GM12878 (cell line): ENCODE measurements around the gene TAPBPL. TPM values are rescaled to one million over a fixed set of nuclear protein-coding genes. Genes with fewer than 3 reads are reported as not detected.

ENCODE experiments used
- ATAC-seq: fragments of 200-7000 bp; cut with Tn5 transposase; 3 replicates; pipeline ENCODE4 v1.9.1; 2020; ENCODE audit warnings: mild to moderate bottlenecking, moderate library complexity
- BruUV-seq: library from RNA; stranded (reverse); fragments of 400-500 nt; replicated peaks from 2 replicates; lab custom pipeline; 2021; lab: Mats Ljungman, UMichigan
- CTCF ChIA-PET: fragments of 300-600 bp; sonication (Branson Sonifier 250); formaldehyde crosslinking; extraction: SDS; loops from one replicate; lab custom pipeline; 2021; ENCODE audit warnings: inconsistent platforms; lab: Yijun Ruan, JAX
- POLR2A ChIA-PET: fragments of 350-600 bp; formaldehyde crosslinking; extraction: SDS; loops from one replicate; lab custom pipeline; 2021; ENCODE audit warnings: inconsistent platforms; lab: Charles Lee
- RAD21 ChIA-PET: fragments of 300-600 bp; sonication (Branson Sonifier 250); formaldehyde crosslinking; loops from one replicate; lab custom pipeline; 2023; ENCODE audit warnings: antibody characterized with exemption; ENCODE audit not compliant: unreplicated experiment; lab: Charles Lee
- SMC1A ChIA-PET: fragments of 300-600 bp; sonication (Branson Sonifier 250); formaldehyde crosslinking; loops from one replicate; lab custom pipeline; 2023; ENCODE audit not compliant: unreplicated experiment, uncharacterized antibody; lab: Charles Lee
- DNase-seq: peaks from one replicate; pipeline ENCODE4 v3.0.0-alpha.2; 2011; ENCODE audit warnings: low read depth, low spot score
- FAIRE-seq: peaks from 3 replicates; lab custom pipeline; 2011; peaks lifted over from hg19 to GRCh38; lab: Jason Lieb, UNC
- H2AFZ ChIP-seq: 2 replicates; pipeline ENCODE4 v1.6.0; 2011; ENCODE audit warnings: low read depth, low read length, control low read depth; ENCODE audit not compliant: control insufficient read depth
- H3K27ac ChIP-seq: 2 replicates; pipeline ENCODE4 v1.5.1; 2011; ENCODE audit warnings: control low read depth; ENCODE audit not compliant: control insufficient read depth, insufficient read depth
- H3K27me3 ChIP-seq, 2 experiments: replicated peaks in 1 of 2; 2 replicates each; pipeline versions ENCODE4 v1.6.0 to v1.6.1; 2011; ENCODE audit warnings: low read length in 1 of 2; ENCODE audit not compliant: control insufficient read depth in 2 of 2, insufficient read depth in 2 of 2
- H3K36me3 ChIP-seq, 2 experiments: 2 replicates each; pipeline ENCODE4 v1.5.1; 2011; ENCODE audit warnings: low read length in 1 of 2; ENCODE audit not compliant: control insufficient read depth in 2 of 2, insufficient read depth in 2 of 2
- H3K4me1 ChIP-seq: 2 replicates; pipeline ENCODE4 v1.6.1; 2011; ENCODE audit warnings: mild to moderate bottlenecking, low read length, moderate library complexity, mixed read lengths; ENCODE audit not compliant: control insufficient read depth, insufficient read depth
- H3K4me2 ChIP-seq: 2 replicates; pipeline ENCODE4 v1.6.0; 2011; ENCODE audit warnings: control low read depth; ENCODE audit not compliant: control insufficient read depth, insufficient read depth
- H3K4me3 ChIP-seq: fragments of 200-600 bp; sonication (generic); 2 replicates; pipeline ENCODE4 v1.5.1; 2016
- H3K79me2 ChIP-seq: 2 replicates; pipeline ENCODE4 v1.6.0; 2011; ENCODE audit warnings: low read length; ENCODE audit not compliant: control insufficient read depth, insufficient read depth
- H3K9ac ChIP-seq: 2 replicates; pipeline ENCODE4 v1.8.0; 2011; ENCODE audit warnings: low read length, control low read depth, mixed read lengths; ENCODE audit not compliant: control insufficient read depth, insufficient read depth
- H3K9me3 ChIP-seq: replicated peaks from 3 replicates; pipeline ENCODE4 v1.5.1; 2011; ENCODE audit warnings: mild to moderate bottlenecking, low read length; ENCODE audit not compliant: control insufficient read depth, insufficient read depth
- H4K20me1 ChIP-seq: 2 replicates; pipeline ENCODE4 v1.6.0; 2011; ENCODE audit not compliant: control insufficient read depth, insufficient read depth
- BACH1 ChIP-seq: fragments of 450-650 bp; IDR thresholded peaks from 2 replicates; pipeline ENCODE4 v1.6.1; 2017; ENCODE audit warnings: mild to moderate bottlenecking, borderline replicate concordance
- BHLHE40 ChIP-seq, 2 experiments: fragments of 450-650 bp in 1 of 2; IDR thresholded peaks; 2 replicates each; pipeline ENCODE4 v1.6.1; 2011 to 2017; ENCODE audit warnings: low read depth in 2 of 2, borderline replicate concordance in 1 of 2, improper control_type of control experiment in 1 of 2, low read length in 1 of 2, mild to moderate bottlenecking in 1 of 2
- CHD4 ChIP-seq: fragments of 200-600 bp; sonication (generic); IDR thresholded peaks from 2 replicates; pipeline ENCODE4 v1.6.1; 2016; ENCODE audit warnings: mild to moderate bottlenecking
- EED ChIP-seq: sonication (generic); IDR thresholded peaks from 2 replicates; pipeline ENCODE4 v1.6.1; 2016; ENCODE audit warnings: antibody characterized with exemption, low read depth
- IKZF1 ChIP-seq: fragments of 450-650 bp; conservative IDR thresholded peaks from 2 replicates; pipeline ENCODE4 v1.6.1; 2017; ENCODE audit warnings: antibody characterized with exemption, mild to moderate bottlenecking
- NFXL1 ChIP-seq: fragments of 450-650 bp; IDR thresholded peaks from 2 replicates; pipeline ENCODE4 v1.6.1; 2017; ENCODE audit warnings: antibody characterized with exemption, mild to moderate bottlenecking, borderline replicate concordance
- NKRF ChIP-seq: fragments of 450-650 bp; conservative IDR thresholded peaks from 2 replicates; pipeline ENCODE4 v1.6.1; 2017; ENCODE audit warnings: mild to moderate bottlenecking, moderate library complexity
- POLR2A ChIP-seq: IDR thresholded peaks from 2 replicates; pipeline ENCODE4 v1.6.1; 2011; ENCODE audit warnings: low read depth, mild to moderate bottlenecking, low read length
- RBBP5 ChIP-seq: fragments of 200-600 bp; sonication (generic); conservative IDR thresholded peaks from 2 replicates; pipeline ENCODE4 v1.6.1; 2016
- WGBS: methylation state at CpG from one replicate; pipeline ENCODE4 v1.1.6; 2016; ENCODE audit warnings: low lambda C conversion rate; ENCODE audit not compliant: insufficient replicate concordance, insufficient coverage; ENCODE audit errors: missing lambda C conversion rate; 5-methylcytosine and 5-hydroxymethylcytosine counted together
- in situ Hi-C: fragments of 300-500 bp; cut with MboI; formaldehyde crosslinking; loops from 9 replicates; pipeline ENCODE4 v1.14.3; 2018; ENCODE audit warnings: mixed read lengths
- intact Hi-C: fragments of 100-400 bp; cut with micrococcal nuclease; formaldehyde crosslinking; loops from one replicate; pipeline ENCODE4 v1.14.2; 2022; ENCODE audit not compliant: unreplicated experiment
- polyA plus RNA-seq, 11 experiments: library from polyadenylated mRNA; depleted of rRNA in 4 of 11; unstranded in 6 of 11; stranded (reverse) in 5 of 11; fragments of >200 nt; fragmentation: Nextera tagmentation in 4 of 11; fragmentation: Illumina TruSeq in 1 of 11; extraction: Ambion mirVana in 4 of 11; extraction: Trizol in 1 of 11; gene quantifications; 1 replicate in 1 of 11; 2 replicates in 10 of 11; pipeline versions ENCODE4 v1.2.1 to v1.2.3, GENCODE V29; 2011 to 2016; ENCODE audit warnings: inconsistent platforms in 2 of 11, missing spikeins in 2 of 11, low read depth in 1 of 11
- total RNA-seq, 4 experiments: library from RNA; depleted of rRNA in 3 of 4; stranded (reverse); fragments of >200 nt in 3 of 4; fragmentation: Illumina TruSeq in 1 of 4; extraction: Trizol in 1 of 4; gene quantifications; 2 replicates each; pipeline versions ENCODE4 v1.2.1 to v1.2.3, GENCODE V29; 2013 to 2021
- TF ChIP-seq, protein P1 (sequence below): fragments of 450-650 bp; IDR thresholded peaks from 2 replicates; pipeline ENCODE4 v1.6.1; 2016; ENCODE audit warnings: mild to moderate bottlenecking
- TF ChIP-seq, protein P2 (sequence below): fragments of 450-650 bp; IDR thresholded peaks from 2 replicates; pipeline ENCODE4 v1.6.1; 2017; ENCODE audit warnings: mild to moderate bottlenecking, moderate library complexity

TAPBPL gene
- total and polyA plus RNA-seq, 10 of the 15 experiments (the other 5 are each of a cell fraction or from before 2014, with no cell fraction given) = 12.4 to 45.0 (median 29.9) TPM

DNA sequence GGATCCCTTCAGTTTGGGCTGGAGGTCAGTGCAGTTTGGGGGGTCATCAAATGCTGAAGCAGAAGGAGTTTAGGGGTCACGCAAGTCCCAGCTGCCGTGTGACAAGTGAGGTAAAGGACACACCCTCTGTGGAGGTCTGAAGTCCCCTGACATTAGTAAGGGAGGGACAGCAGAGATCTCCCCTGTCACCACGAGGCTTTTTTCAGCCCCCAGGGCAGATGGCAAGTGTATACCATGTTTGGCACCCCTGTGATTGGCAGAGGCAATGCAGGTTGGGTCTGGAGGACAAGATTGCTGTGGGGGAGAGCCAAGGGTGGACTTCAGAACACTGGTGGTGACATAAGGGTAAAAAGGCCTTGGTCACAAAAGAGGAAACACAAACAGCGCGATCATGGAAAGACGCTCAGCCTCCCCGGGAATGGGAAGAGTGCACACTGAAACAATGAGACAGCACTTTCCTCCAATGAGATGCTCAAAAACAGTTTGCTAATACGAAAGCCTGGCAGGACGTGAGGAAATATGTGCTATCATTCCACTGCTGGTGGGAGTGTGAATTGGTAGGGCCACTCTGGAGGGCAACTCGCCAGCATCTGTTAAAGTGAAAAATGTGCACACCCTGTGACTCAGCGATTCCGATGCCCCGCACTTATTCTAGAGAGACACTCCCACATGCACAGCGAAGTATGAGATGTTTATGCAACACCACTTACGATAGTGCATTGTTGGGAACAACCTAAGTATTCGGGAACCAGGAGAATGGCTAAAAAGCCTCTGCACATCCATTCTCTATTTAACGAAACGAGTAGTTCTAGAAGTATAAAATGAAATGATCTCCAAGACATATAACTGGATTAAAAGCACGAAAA, 21.5 kb upstream of the TAPBPL start:
- FAIRE-seq (no peak), ATAC-seq (no peak), DNase-seq (no peak)
- no peaks in the 10 kb centered on the region for H4K20me1 ChIP-seq
- ChIA-PET SMC1A (interaction anchor here (0.6 kb wide), 1 partner anchor 60 kb away, joined by 3 read pairs; no protein-coding TSS in a partner anchor), CTCF (interaction anchor here (1.0 kb wide), 1 partner anchor 35 kb away, joined by 3 read pairs; no protein-coding TSS in a partner anchor), RAD21 (no interaction called here), POLR2A (interaction anchor here (1.0 kb wide), 1 partner anchor 95 kb away, joined by 3 read pairs; no protein-coding TSS in a partner anchor)
- no peaks in the 10 kb centered on the region; a peak in 1 of 4 replicates for H3K27me3 ChIP-seq
- peaks cover 3% of the 10 kb centered on the region for H3K79me2 ChIP-seq
- no peak overlapping the region for H3K4me3 ChIP-seq
- intact Hi-C loops = no loop called here
- peak overlapping the region; percentile 11 for H2AFZ ChIP-seq
- no TSS peak for BruUV-seq
- peak overlapping the region; percentile 56; the same call in 1 of the 2 replicates for H3K9ac ChIP-seq
- 45% methylated on average over 19 of the region's 19 CpGs for WGBS
- H3K4me1 ChIP-seq = peaks cover 82% of the 10 kb centered on the region
- no peaks in the 10 kb centered on the region for H3K36me3 ChIP-seq
- peak overlapping the region; percentile 5 for H3K4me2 ChIP-seq
- in situ Hi-C loops = no loop called here
- H3K9me3 ChIP-seq = no peaks in the 10 kb centered on the region
- TF ChIP-seq BACH1 (0 out of 2 replicates have a peak, but pooled peaks have one; percentile 39), IKZF1 (peak; percentile 35; the same call in 1 of the 2 replicates), NFXL1 (no peak), NKRF (no peak), CHD4 (0 out of 2 replicates have a peak, but pooled peaks have one; percentile 78), EED (peak; percentile 49; the same call in 1 of the 2 replicates), RBBP5 (no peak), POLR2A (0 out of 2 replicates have a peak, but pooled peaks have one; percentile 28), BHLHE40 (IDR thresholded peaks at IDR 0.05; ENCODE audit: borderline replicate concordance in 1 of 2, low read depth in 2 of 2, low read length in 1 of 2) (no peak)
- TF ChIP-seq, protein P1, sequence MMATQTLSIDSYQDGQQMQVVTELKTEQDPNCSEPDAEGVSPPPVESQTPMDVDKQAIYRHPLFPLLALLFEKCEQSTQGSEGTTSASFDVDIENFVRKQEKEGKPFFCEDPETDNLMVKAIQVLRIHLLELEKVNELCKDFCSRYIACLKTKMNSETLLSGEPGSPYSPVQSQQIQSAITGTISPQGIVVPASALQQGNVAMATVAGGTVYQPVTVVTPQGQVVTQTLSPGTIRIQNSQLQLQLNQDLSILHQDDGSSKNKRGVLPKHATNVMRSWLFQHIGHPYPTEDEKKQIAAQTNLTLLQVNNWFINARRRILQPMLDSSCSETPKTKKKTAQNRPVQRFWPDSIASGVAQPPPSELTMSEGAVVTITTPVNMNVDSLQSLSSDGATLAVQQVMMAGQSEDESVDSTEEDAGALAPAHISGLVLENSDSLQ = peak; percentile 36; the same call in 1 of the 2 replicates
- TF ChIP-seq, protein P2, sequence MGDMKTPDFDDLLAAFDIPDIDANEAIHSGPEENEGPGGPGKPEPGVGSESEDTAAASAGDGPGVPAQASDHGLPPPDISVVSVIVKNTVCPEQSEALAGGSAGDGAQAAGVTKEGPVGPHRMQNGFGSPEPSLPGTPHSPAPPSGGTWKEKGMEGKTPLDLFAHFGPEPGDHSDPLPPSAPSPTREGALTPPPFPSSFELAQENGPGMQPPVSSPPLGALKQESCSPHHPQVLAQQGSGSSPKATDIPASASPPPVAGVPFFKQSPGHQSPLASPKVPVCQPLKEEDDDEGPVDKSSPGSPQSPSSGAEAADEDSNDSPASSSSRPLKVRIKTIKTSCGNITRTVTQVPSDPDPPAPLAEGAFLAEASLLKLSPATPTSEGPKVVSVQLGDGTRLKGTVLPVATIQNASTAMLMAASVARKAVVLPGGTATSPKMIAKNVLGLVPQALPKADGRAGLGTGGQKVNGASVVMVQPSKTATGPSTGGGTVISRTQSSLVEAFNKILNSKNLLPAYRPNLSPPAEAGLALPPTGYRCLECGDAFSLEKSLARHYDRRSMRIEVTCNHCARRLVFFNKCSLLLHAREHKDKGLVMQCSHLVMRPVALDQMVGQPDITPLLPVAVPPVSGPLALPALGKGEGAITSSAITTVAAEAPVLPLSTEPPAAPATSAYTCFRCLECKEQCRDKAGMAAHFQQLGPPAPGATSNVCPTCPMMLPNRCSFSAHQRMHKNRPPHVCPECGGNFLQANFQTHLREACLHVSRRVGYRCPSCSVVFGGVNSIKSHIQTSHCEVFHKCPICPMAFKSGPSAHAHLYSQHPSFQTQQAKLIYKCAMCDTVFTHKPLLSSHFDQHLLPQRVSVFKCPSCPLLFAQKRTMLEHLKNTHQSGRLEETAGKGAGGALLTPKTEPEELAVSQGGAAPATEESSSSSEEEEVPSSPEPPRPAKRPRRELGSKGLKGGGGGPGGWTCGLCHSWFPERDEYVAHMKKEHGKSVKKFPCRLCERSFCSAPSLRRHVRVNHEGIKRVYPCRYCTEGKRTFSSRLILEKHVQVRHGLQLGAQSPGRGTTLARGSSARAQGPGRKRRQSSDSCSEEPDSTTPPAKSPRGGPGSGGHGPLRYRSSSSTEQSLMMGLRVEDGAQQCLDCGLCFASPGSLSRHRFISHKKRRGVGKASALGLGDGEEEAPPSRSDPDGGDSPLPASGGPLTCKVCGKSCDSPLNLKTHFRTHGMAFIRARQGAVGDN = peak; percentile 22; the same call in 1 of the 2 replicates
- H3K27ac ChIP-seq = peak overlapping the region; percentile 29
